Measurements from ENCODE around the gene DHX35. TPM values are rescaled to one million over a fixed set of nuclear protein-coding genes. Genes with fewer than 3 reads are reported as not detected.

The DHX35 gene
- total RNA-seq, 2 donors from 2014 or later, result 12.2 to 16.1 TPM

- Histone ChIP-seq H3K9ac (ENCODE audit: extremely low read depth, low read length, poor library complexity, severe bottlenecking) (peak within 1 kb of the TSS; percentile 83), H3K4me3 (ENCODE audit: low read length) (peak within 1 kb of the TSS; percentile 84), H3K4me1 (ENCODE audit: control insufficient read depth, insufficient read depth, low read length) (no peaks in the 10 kb centered on the region), H3K36me3 (ENCODE audit: control insufficient read depth, insufficient read depth, low read length) (peaks cover 2% of the 10 kb centered on the region), H3K27ac (ENCODE audit: low read depth, low read length) (peak within 1 kb of the TSS; percentile 35), H3K9me3 (ENCODE audit: control insufficient read depth, low read length) (no peaks in the 10 kb centered on the region), H3K27me3 (ENCODE audit: control insufficient read depth, insufficient read depth, low read length, poor library complexity, severe bottlenecking) (no peaks in the 10 kb centered on the region)
- Mint-ChIP-seq H3K36me3 (ENCODE audit: low read depth) (peaks cover 15% of the 10 kb centered on the region), H3K4me3 (peak within 1 kb of the TSS; percentile 78), H3K4me1 (peaks cover 11% of the 10 kb centered on the region), H3K9me3 (no peaks in the 10 kb centered on the region), H3K27ac (peak within 1 kb of the TSS; percentile 61), H3K27me3 (ENCODE audit: insufficient read depth) (no peaks in the 10 kb centered on the region)
- peak; percentile 99 for DNase-seq
- TF ChIP-seq CTCF (conservative IDR thresholded peaks at IDR 0.05), result peak; percentile 91
- 1 to 2% methylated on average over 13 to 95 of the region's 95 CpGs for WGBS, 2 experiments (ENCODE audit: insufficient coverage in 1 of 2, insufficient read length in 1 of 2)
These were observed 35.8 kb upstream of the DHX35 start, which contains the start of gene FAM83D for GRCh38 chr20:38926142-38926933. Gene FAM83D, plus strand, starts transcription at chr20:38926417. Its CDS starts 26 bp downstream, at chr20:38926443.

- 15% methylated on average over 19 to 27 of the region's 27 CpGs for WGBS, 2 experiments (ENCODE audit: insufficient coverage in 1 of 2, insufficient read length in 1 of 2)
- DNase-seq, result no peak
- H3K27me3 Mint-ChIP-seq (ENCODE audit: insufficient read depth), result no peaks in the 10 kb centered on the region
- no peaks in the 10 kb centered on the region for H3K9me3 Mint-ChIP-seq
- H3K36me3 ChIP-seq (ENCODE audit: control insufficient read depth, insufficient read depth, low read length), result peaks cover 4% of the 10 kb centered on the region
- peak overlapping the region; percentile 84 for H3K4me3 ChIP-seq (ENCODE audit: low read length)
- H3K9ac ChIP-seq (ENCODE audit: extremely low read depth, low read length, poor library complexity, severe bottlenecking), result peak overlapping the region; percentile 83
- peak overlapping the region; percentile 78 for H3K4me3 Mint-ChIP-seq
- H3K27ac Mint-ChIP-seq, result peak overlapping the region; percentile 48
- H3K4me1 Mint-ChIP-seq, result peaks cover 11% of the 10 kb centered on the region
- peaks cover 15% of the 10 kb centered on the region for H3K36me3 Mint-ChIP-seq (ENCODE audit: low read depth)
- no peak for TF ChIP-seq CTCF (conservative IDR thresholded peaks at IDR 0.05)
- no peaks in the 10 kb centered on the region for H3K9me3 ChIP-seq (ENCODE audit: control insufficient read depth, low read length)
- H3K27me3 ChIP-seq (ENCODE audit: control insufficient read depth, insufficient read depth, low read length, poor library complexity, severe bottlenecking), result no peaks in the 10 kb centered on the region
- no peaks in the 10 kb centered on the region for H3K4me1 ChIP-seq (ENCODE audit: control insufficient read depth, insufficient read depth, low read length)
- H3K27ac ChIP-seq (ENCODE audit: low read depth, low read length), result no peak overlapping the region
These were observed 35.1 kb upstream of the DHX35 start for GRCh38 chr20:38926934-38927616.

- peaks cover 15% of the 10 kb centered on the region for H3K36me3 Mint-ChIP-seq (ENCODE audit: low read depth)
- Histone ChIP-seq H3K27me3 (ENCODE audit: control insufficient read depth, insufficient read depth, low read length, poor library complexity, severe bottlenecking) (no peaks in the 10 kb centered on the region), H3K9me3 (ENCODE audit: control insufficient read depth, low read length) (no peaks in the 10 kb centered on the region), H3K27ac (ENCODE audit: low read depth, low read length) (no peak overlapping the region), H3K4me3 (ENCODE audit: low read length) (peak overlapping the region; percentile 84), H3K4me1 (ENCODE audit: control insufficient read depth, insufficient read depth, low read length) (no peaks in the 10 kb centered on the region), H3K9ac (ENCODE audit: extremely low read depth, low read length, poor library complexity, severe bottlenecking) (no peak overlapping the region), H3K36me3 (ENCODE audit: control insufficient read depth, insufficient read depth, low read length) (peaks cover 4% of the 10 kb centered on the region)
- WGBS, 2 experiments (ENCODE audit: insufficient coverage in 1 of 2, insufficient read length in 1 of 2), result 91 to 100% methylated on average over 2 to 5 of the region's 5 CpGs
- no peak overlapping the region for H3K27ac Mint-ChIP-seq
- DNase-seq, result no peak
- peak overlapping the region; percentile 78 for H3K4me3 Mint-ChIP-seq
- no peaks in the 10 kb centered on the region for H3K27me3 Mint-ChIP-seq (ENCODE audit: insufficient read depth)
- peaks cover 15% of the 10 kb centered on the region for H3K4me1 Mint-ChIP-seq
- no peak for TF ChIP-seq CTCF (conservative IDR thresholded peaks at IDR 0.05)
- H3K9me3 Mint-ChIP-seq, result no peaks in the 10 kb centered on the region
These were observed 34.1 kb upstream of the DHX35 start for GRCh38 chr20:38927902-38928578.

Measured in endodermal cell (in vitro differentiated cells).